HG02970 (cell line): ENCODE measurements around the gene MLLT6.
A peak's percentile ranks its signal among the peaks of the same experiment; 100 is the strongest.

Experiments used
- ATAC-seq: cut with Tn5 transposase; IDR thresholded peaks from one replicate; pipeline ENCODE4 v1.9.1; 2021; ENCODE audit warnings: mild to moderate bottlenecking, moderate library complexity, moderate number of reproducible peaks; ENCODE audit not compliant: unreplicated experiment, low FRiP score

Gene MLLT6

DNA sequence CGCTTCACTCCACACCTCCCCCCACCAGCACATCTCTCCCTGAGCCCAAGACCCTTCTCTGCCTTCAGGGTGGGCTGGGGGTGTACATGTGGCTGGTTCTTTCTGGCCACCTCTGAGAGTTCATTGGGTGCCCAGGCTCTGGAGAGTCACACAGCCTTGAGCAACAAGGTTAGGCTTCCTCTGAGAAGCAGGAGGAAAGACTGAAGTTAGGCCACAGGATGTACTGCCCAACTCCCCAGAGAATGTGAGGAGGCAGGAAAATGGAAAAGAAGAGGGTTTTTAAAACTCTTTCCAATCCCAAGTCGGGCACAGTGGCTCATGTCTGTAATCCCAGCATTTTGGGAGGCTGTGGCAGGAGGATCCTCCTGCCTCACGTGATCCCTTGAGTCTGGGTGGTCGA is 35.7 kb downstream of the MLLT6 start:
- ATAC-seq = no peak

DNA sequence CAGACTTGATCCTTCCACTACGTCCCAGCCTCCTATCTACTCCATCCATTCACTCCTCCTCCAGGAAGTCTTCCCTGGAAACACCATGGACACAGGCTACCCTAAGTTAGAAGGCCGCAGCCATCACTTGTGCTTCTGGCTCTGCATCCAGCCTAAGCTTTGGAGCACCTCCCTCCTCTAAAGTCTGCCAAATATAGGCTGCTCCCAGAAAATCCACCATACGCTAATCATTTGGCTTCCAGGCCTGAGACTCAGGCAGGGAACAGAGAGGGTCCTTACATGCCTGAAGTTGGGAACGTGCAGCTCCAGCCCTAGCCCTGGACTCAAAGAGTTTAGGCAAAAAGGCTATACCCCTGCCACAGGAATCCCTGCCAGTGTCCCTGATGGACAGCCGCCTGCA is 36.4 kb downstream of the MLLT6 start:
- ATAC-seq = no peak

DNA sequence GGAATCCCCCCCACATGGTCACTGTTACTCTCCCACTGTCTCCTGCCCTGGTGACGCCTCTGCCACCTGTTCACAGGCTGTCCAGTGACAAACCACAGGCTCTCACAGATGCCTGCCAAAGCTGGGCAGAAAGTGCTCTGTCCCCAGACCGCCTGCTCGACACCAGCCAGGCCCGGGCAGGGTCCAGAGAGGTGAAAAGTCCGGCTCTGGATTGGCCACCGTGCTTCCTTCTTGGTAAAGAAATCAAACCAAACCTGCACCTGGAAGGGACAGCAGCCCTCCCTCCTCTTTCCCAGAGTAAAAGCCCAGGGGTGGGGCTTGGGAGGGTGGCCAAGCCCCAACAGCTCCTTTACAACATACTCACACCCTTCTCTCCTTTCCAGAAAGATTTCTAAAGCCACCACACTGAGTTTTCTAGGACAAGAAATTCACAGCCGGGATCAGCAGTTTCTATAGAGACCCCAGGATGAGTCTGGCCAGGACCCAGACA is 36.9 kb downstream of the MLLT6 start:
- no peak for ATAC-seq

DNA sequence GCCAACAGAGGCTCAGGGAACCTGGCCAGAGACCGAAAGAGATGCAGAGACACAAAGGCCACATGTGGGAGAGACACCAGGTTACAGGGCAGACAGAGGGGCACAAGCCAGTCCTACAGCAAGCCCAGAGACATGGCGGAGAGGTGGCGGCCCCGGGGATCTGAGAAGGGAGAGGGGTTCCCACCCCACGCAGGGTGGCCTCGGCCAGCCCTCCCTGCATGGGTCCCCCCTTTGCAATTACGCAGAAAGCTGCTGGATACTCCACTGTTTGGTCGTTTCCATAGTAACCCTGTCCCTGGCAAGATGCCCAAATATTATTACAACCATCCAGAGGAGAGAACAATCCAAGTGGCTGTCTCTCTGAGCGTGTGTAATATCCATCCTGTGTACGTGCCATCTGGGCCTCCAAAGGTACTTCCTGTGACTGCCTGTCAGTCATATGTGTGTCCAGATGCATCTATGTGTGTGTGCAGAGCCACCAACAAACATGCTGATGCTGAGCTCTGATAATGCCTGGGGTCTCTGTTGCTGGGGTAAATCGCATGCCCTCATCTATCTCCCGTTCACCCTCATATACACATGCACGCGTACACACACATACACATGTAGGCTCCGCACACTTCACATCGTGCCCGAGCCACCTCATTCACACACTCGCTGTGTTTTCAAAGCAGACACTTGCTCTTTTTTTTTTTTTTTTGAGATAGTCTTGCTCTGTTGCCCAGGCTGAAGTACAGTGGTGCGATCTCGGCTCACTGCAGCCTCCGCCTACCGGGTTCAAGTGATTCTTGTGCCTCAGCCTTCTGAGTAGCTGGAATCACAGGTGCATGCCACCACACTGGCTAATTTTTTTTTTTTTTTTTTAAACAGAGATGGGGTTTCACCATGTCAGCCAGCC is 37.6 kb downstream of the MLLT6 start:
- no peak for ATAC-seq

DNA sequence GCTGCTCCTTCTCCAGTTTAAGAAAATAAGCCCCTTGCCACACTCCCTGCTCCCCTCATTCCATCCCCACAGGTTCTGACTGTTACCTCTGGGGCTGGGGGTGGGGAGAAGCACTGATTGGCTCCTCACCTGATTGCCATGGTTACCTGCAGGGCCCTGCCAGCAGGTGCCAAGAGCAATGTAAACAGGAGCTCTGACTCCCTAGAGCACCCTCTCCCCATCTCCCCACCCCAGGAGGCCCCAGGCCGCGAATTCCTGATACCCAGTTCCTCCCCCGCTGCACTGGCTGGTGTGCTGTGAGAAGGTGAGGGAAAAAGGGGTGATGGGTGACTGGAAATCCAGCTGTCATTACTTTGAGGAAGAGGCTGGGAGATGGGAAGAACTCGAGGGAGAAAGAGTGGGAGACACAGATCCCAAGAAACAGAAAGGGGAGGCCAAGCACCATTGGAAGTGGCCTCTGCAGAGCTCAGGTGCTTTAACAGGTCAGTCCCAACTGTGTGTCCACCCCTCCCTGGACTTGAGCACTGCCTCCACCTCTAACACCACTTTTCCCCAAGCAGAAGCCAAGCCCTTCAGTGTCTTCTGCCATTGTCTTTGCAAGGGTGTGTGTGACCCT is 38.6 kb downstream of the MLLT6 start:
- ATAC-seq = no peak

DNA sequence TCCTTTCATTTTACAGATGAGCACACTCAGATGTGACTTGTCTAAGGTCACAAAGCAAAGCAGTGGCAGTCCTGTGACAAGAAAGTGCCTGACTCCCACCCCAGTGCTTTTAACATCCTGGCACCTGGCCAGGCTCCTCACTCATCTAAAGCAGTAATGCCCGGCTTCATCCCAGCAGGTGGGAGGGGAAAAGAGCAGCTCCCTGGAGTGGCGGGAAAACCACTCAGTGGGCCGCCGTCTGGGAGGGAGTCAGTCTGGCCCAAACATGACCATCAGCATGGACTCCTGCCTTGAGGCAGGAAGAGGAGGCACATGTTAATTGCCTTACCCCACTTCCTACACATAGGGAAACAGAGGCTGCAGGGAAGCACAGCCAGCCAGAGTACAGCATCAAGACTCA is 40.5 kb downstream of the MLLT6 start:
- no peak for ATAC-seq

DNA sequence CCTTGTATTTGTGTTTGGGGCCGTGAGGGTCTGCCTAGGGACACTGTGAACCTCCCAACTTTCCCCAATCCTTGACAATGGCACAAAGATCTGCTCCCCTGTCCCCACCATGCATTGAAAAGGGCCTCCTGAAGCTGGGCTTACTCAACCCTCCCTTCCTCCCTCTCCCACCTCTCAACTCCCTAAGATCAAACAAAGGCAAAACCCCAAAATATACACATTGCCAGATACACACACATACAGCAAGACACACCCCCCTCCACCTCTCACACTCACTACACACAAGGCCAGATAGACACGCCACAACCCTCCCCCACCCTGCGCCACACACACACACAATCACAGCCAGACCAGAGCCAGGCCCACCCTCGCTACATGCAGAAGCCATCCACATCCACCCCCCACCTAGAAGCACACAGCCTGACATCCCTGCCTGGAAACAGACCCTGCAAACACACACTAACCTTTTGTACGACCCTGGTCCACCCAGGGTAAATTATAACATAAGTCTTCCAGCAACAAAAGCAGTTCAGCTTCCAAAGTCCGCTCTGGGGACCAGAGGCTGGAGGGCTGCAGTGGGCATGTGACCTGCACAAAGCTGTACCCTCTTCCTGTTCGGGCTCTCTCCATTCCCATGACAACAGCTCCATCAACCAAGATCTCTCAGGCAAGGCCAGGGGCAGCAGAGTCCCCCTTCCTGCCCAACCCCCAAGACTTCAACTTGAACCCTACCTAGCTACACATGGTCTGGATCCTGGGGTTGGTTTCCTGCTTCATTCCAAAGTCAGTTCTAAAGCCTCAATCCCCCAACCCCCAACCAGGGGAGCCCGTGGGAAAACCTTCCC is 41.2 kb downstream of the MLLT6 start:
- ATAC-seq = no peak

DNA sequence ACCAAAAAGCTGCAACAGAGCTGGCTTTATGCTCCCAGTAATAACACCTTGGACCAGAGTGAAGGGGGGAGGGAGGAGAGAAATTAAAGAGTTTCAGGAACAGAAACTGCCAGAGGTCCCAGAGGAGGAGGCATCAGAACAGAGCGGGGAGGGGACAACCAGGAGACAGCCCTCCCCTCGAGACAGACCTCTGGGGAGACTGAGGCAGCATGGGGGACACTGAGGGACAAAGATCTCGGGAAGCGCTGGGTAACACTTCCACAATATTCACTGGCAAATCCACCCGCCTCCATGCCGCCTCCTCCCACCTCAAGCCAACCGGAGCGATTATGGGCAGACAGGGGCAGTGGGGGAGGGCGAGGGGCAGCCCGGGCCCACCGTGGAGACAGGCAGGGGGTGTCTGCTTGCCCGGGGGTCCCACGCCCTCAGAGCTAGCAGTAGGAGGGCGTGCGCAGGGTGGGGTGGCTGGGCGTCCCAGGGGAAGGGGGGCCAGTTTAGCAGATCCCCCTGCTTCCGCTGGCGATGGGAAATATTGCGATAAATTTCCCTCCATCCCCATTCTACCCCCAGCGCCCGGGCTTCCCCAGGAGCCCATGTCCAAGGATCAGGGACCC is 41.9 kb downstream of the MLLT6 start:
- no peak for ATAC-seq

DNA sequence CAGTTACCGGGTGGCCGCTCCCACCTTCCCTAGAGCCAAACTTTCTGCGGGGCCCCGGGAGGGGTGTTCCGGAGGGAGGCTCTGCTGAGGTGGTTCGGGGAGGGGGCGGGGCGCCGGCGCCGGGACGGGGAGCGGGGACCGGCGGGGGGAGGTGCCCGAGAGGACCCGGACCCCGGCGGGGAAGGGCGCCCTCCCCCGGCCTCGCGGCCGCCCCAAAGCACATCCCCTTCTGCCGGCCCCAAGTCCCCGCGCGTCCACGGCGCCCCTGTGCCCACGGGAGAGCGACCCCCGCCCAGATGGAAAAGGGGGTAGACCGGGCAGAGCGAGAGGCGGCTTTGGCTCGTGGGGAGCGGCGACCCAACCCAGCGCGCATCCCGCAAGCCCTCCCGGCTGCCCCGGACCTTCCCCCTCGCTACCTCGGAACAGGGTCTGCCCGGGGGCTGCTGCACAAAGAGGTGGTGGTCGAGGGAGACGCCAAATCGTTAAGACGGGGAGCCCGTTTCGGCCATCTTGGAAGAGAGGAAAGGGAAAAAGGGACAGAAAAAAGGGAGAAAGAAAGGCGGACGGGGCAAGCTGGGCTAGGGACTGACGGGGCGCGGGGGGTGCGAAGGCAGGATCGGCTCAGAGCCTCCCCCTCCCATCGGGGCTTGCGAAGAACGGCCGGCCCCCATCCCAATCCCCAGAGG is 42.5 kb downstream of the MLLT6 start:
- no peak for ATAC-seq

DNA sequence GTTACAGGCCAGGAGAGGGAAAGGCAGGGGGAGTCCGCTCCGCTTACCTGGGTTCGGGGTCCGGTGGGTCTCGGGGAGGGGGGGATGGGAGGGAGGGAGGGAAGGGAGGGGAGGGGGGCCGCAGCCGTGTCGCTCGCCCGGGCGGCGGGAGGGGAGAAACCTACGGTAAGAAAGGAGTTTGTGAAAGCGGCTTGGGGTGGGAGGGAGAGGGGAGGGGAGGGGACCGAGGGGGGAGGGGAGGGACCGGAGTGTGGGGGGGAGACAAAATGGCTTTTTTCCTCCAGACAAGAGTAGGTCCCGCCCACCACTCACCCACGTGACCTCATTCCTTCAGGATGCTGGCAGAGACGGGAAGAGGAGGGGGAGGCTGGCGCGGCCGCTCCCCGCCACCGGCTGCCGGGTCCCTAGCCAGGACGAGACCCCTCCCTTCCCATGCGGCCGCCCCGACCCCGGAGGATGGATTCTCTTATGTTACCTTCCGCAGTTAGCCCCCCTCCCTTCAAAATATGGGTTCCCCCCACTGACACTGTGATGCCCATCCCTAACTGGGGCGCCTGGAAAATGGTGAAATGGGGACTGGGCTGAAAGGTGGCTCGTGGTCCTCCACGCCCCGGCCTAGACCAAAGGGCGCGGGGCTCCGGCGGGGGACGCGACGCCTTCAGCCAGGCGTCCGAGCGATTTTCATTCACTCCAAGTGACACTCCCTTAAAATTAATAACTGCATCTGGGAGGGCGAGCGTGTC is 43.2 kb downstream of the MLLT6 start, which contains the start of gene PCGF2:
Gene PCGF2 (minus strand): TSS at position 188 of the 743 bp plus-strand sequence. CDS start 7,934 bp downstream, outside the sequence.
- ATAC-seq = no peak

DNA sequence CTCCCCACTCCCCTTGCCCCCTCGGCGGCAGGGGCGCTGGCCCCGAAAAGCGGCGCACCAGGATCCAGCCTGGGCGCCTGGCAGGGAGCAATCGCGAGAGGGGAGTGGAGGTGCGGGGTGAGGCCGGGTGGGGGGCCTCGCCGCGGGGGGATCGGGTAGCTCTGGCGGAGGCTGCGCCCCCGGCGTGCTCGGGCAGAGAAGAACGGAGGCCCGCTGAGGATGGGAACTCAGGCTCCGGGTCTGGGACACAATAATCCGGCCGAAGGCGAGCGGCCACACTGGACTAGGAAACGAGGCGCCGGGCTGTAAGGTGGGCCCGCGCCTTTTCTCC is 43.8 kb downstream of the MLLT6 start:
- ATAC-seq = no peak

DNA sequence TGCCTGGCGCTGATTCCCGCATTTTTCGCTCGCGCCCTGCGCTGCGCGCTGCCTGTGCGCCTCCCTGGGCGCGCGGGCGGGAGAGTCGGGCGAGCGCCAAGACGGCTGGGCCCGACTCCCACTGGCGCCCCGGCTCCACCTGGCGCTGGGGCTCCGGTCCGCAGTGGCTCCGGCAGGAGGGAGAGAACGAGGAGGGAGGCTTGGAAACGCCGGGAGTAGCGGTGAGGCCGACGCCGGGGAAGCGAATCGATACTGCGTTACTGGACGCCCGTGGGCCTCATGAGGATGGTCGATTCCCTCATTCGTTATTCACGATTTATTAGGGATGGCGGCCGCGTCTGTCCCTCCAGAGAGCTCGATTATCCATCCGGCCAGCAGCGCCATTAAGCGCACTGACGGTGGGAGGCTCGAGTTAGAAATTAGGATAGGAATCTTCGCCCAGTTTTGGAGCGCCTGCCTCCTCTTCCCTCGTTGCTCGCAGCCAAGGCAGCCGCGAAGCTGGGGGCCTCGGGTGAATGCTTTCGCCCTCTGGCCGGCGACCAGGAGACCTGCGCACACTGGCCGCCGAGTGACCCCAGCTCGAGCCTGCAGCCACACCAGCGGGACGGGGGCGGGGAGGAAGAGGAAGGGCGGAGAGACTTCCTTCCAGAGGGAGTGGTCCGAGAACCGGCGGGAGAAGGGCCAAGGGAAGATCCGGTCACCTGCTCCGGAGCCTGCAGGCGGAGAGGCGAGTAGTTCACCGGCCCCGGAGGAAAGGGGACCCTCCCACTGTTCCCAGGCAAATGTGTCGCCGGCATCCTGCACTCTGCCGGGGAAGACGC is 44.4 kb downstream of the MLLT6 start:
- no peak for ATAC-seq

DNA sequence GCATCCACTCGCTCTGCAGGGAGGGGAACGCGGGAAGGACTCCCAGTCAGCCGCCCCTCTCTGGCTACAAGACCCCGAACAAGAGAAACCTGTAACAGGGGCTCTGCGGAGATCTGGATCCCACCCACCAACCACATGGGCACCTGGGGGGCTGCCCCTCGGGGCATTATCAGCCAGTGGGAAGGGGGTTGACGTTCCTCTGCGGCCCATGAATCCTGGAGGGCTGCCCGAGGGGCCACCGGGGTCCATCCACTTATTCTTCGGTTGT is 44.9 kb downstream of the MLLT6 start:
- no peak for ATAC-seq

DNA sequence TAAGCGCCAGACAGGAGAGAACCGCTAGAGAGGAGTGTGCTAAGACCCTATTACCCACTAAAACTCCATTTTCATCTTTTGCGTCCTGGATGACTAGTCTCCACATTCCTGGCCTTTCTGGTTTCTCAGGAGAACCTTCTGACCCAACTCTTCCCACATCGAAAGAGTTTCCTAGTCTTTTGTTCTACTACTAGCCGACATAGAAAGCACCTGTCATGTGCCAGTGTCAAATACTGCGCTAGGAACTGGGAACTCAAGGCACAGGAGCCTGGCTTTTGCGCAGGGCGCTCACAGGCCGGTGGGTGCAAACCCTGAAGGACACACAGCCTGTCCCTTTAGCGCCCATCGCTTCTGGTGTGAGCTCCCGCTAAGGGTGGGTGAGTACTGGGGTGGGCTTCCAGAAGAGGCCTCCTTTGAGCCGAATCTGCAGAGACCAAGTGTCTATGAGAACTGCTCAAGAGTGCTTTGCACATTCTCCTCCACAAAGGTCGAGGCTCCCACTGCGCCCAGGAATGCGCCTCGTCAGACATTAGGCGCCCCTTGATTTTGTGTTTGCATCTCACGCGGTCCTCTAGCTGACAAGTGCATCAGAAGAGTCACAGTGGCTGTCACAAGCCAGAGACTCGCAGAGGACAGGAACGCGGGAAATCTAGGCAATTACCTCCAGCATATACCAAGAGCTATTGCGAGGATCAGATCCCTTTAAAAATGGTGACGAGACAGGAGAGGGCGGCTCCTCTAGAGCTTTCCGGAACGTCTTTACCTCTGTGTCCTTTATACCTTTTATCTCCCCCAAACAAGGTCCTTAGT is 45.4 kb downstream of the MLLT6 start:
- ATAC-seq = no peak

DNA sequence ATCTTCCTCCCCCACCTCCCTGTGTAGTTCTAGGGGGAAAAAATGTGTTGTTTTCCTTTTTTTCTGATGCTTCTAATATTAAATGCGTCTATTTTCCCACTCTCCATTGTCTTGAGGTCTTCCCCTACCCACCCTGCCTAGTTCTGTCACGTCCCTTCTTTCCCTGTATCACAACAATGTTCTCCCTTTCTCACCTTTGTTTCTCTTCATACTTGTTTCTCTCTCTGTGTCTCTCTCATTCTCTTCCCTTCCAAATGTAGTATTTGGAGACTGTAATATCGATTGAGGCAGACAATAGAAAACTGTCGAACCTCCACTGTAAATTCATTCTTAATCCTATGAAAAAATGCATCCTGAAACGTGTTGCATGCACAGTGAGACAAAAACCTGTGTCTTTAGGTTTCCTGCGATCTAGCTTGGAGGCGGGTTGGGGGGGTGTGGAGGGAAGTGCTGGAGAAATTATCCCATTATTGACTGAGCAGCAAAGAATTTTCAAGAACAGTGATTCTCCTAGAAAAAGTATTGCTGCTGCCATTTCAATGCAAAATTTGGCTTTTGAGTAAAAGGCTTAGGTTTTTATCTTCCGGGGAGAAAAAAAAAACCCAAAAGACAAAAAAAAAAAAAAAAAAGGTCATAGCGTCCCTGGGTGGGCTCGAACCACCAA is 46.2 kb downstream of the MLLT6 start:
- no peak for ATAC-seq

DNA sequence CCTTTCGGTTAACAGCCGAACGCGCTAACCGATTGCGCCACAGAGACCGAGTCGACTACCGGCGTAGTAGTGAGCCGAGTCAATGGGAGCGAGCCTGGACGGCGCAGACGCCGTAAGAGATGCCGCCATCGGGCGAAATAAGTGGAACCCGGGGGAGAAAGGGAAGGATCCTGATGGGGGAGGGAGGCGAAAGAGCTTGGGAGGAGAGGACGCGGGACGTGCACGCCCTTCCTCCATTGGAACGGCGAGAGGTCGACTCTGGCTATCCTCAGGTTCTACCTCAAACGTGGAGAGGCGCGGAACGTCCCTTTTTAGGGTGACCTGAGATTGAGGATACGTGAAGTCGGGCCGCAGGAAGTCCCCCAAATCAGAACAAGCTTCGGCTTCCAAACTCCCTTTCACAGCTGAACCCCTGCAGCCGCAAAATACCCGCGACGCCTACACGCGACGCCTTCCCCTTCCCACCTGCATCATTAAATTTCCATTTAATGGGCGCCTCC is 46.8 kb downstream of the MLLT6 start:
- peak; percentile 31 for ATAC-seq
